MCF 10A (cell line): Measurements from ENCODE around the gene MED15. TPM values are rescaled to one million over a fixed set of nuclear protein-coding genes. Genes with fewer than 3 reads are reported as not detected.

Experiments used
- BruUV-seq: library from RNA; stranded (reverse); fragments of 400-500 nt; replicated peaks from 2 replicates; lab custom pipeline; 2021; lab: Mats Ljungman, UMichigan
- CTCF ChIA-PET: fragments of 300-600 bp; sonication (Branson Sonifier 250); formaldehyde crosslinking; extraction: SDS; loops from one replicate; lab custom pipeline; 2021; ENCODE audit warnings: antibody characterized with exemption, inconsistent platforms; lab: Yijun Ruan, JAX
- POLR2A ChIA-PET: fragments of 300-600, 350-650 bp; sonication (Branson Sonifier 250); formaldehyde crosslinking; extraction: SDS; loops from one replicate; lab custom pipeline; 2020; ENCODE audit warnings: antibody characterized with exemption, inconsistent platforms; lab: Yijun Ruan, JAX
- DNase-seq: peaks from one replicate; pipeline ENCODE4 v3.0.0-alpha.2; 2018; ENCODE audit not compliant: unreplicated experiment
- H3K27ac Mint-ChIP-seq: one replicate; pipeline ENCODE4 v1.8.0; 2022; ENCODE audit warnings: mild to moderate bottlenecking, low read depth, mixed read lengths; ENCODE audit not compliant: unreplicated experiment
- H3K27me3 Mint-ChIP-seq: one replicate; pipeline ENCODE4 v1.8.0; 2022; ENCODE audit warnings: mixed read lengths; ENCODE audit not compliant: insufficient read depth, unreplicated experiment
- H3K36me3 Mint-ChIP-seq: one replicate; pipeline ENCODE4 v1.8.0; 2022; ENCODE audit warnings: mild to moderate bottlenecking, moderate library complexity, mixed read lengths; ENCODE audit not compliant: insufficient read depth, unreplicated experiment
- H3K4me1 Mint-ChIP-seq: one replicate; pipeline ENCODE4 v1.8.0; 2022; ENCODE audit warnings: mixed read lengths; ENCODE audit not compliant: insufficient read depth, unreplicated experiment
- H3K4me3 Mint-ChIP-seq: one replicate; pipeline ENCODE4 v1.8.0; 2022; ENCODE audit warnings: mild to moderate bottlenecking, moderate library complexity, mixed read lengths; ENCODE audit not compliant: unreplicated experiment
- H3K9me3 Mint-ChIP-seq: one replicate; pipeline ENCODE4 v1.8.0; 2022; ENCODE audit warnings: mixed read lengths; ENCODE audit not compliant: unreplicated experiment
- CTCF ChIP-seq: fragments of 200-600 bp; IDR thresholded peaks from one replicate; pipeline ENCODE4 v1.8.0; 2022; ENCODE audit warnings: antibody characterized with exemption, mild to moderate bottlenecking; ENCODE audit not compliant: unreplicated experiment
- intact Hi-C: fragments of 100-400 bp; cut with micrococcal nuclease; formaldehyde crosslinking; loops from 2 replicates; pipeline ENCODE4 v1.14.1; 2022
- total RNA-seq: library from RNA; stranded (reverse); gene quantifications from 2 replicates; pipeline ENCODE4 v1.2.3, GENCODE V29; 2022

The MED15 gene
- total RNA-seq, 1 experiment from 2014 or later, result 122 TPM

- no peak overlapping the region for H3K27ac Mint-ChIP-seq
- TF ChIP-seq CTCF, result no peak
- peaks cover 62% of the 10 kb centered on the region for H3K27me3 Mint-ChIP-seq
- no TSS peak for BruUV-seq
- no peak overlapping the region for H3K4me3 Mint-ChIP-seq
- peaks cover 6% of the 10 kb centered on the region for H3K9me3 Mint-ChIP-seq
- H3K4me1 Mint-ChIP-seq, result no peaks in the 10 kb centered on the region
- POLR2A ChIA-PET, result no interaction called here
- CTCF ChIA-PET, result no interaction called here
- intact Hi-C loops, result no loop called here
- H3K36me3 Mint-ChIP-seq, result no peaks in the 10 kb centered on the region
- no peak for DNase-seq
Observed at GRCh38 chr22:20636075-20636812, 128.8 kb downstream of the MED15 start.

GRCh38 chr22:20636945-20637344 lies 129.5 kb downstream of the MED15 start:
- H3K4me3 Mint-ChIP-seq, result no peak overlapping the region
- TF ChIP-seq CTCF, result no peak
- ChIA-PET CTCF (no interaction called here), POLR2A (no interaction called here)
- H3K36me3 Mint-ChIP-seq, result no peaks in the 10 kb centered on the region
- H3K9me3 Mint-ChIP-seq, result peaks cover 6% of the 10 kb centered on the region
- H3K27ac Mint-ChIP-seq, result no peak overlapping the region
- DNase-seq, result no peak
- no TSS peak for BruUV-seq
- no peaks in the 10 kb centered on the region for H3K4me1 Mint-ChIP-seq
- intact Hi-C loops, result no loop called here
- peaks cover 57% of the 10 kb centered on the region for H3K27me3 Mint-ChIP-seq

Other genes with a start within 250 kb of the MED15 start
- gene RTN4R, start 239.3 kb upstream of the MED15 start, total RNA-seq, result 2.7 and 3.7 TPM in 2 replicates
- 33.3 and 36.4 TPM in 2 replicates for gene DGCR6L, start 187.6 kb upstream of the MED15 start, total RNA-seq
- gene ZNF74, start 113.5 kb upstream of the MED15 start, total RNA-seq, result 9.9 and 10.4 TPM in 2 replicates
- 0.35 and 0.88 TPM in 2 replicates for gene SCARF2, start 69.8 kb upstream of the MED15 start, total RNA-seq
- 14.7 and 20.9 TPM in 2 replicates for gene KLHL22, start 11.8 kb upstream of the MED15 start, total RNA-seq